ENCODE measurements around the gene LGALS9. TPM values are rescaled to one million over a fixed set of nuclear protein-coding genes. Genes with fewer than 3 reads are reported as not detected.
"Not testable (repeated sequence)": the region's sequence is repeated elsewhere in the genome, so short reads cannot be mapped to it uniquely, and the experiment has no call there.

Gene LGALS9
- total and polyA plus RNA-seq, 2 experiments from 2014 or later = 0.48 to 0.73 TPM

GRCh38 chr17:27677191-27677590, 46.2 kb downstream of the LGALS9 start:
- Histone ChIP-seq H2AFZ (no peak overlapping the region), H3K9me2 (ENCODE audit: insufficient read depth) (no peaks in the 10 kb centered on the region), H3K4me1 (ENCODE audit: insufficient read depth) (no peaks in the 10 kb centered on the region), H3K4me2 (no peak overlapping the region), H3K27me3 (ENCODE audit: insufficient read depth) (no peaks in the 10 kb centered on the region), H3K36me3 (ENCODE audit: insufficient read depth) (no peaks in the 10 kb centered on the region), H3F3A (replicated peaks; ENCODE audit: low read depth) (no peaks in the 10 kb centered on the region), H3K4me3 (no peak overlapping the region), H3K27ac (ENCODE audit: low read depth) (no peak overlapping the region), H3K79me2 (replicated peaks; ENCODE audit: insufficient read depth) (no peaks in the 10 kb centered on the region), H4K20me1 (replicated peaks; ENCODE audit: insufficient read depth) (no peaks in the 10 kb centered on the region)
- Mint-ChIP-seq H3K4me3 (no peak overlapping the region), H3K27me3 (ENCODE audit: insufficient read depth, low read depth, poor library complexity) (peaks cover 7% of the 10 kb centered on the region), H3K4me1 (no peaks in the 10 kb centered on the region; the same call in 2 of the 3 replicates), H3K36me3 (ENCODE audit: low read depth) (no peaks in the 10 kb centered on the region; the same call in 2 of the 3 replicates), H3K9me3 (peaks cover 2% of the 10 kb centered on the region; the same call in 1 of the 3 replicates), H3K27ac (no peak overlapping the region)
- ATAC-seq = no peak
- TF ChIP-seq EZH2phosphoT487 (IDR thresholded peaks at IDR 0.05; ENCODE audit: unreplicated experiment) = no peak
- no peak for TF ChIP-seq ETS1 (IDR thresholded peaks at IDR 0.05)
- no peak for TF ChIP-seq STAT1 (IDR thresholded peaks at IDR 0.05; ENCODE audit: unreplicated experiment)
- no peak for TF ChIP-seq ZNF462 (CRISPR knock-in tag; IDR thresholded peaks at IDR 0.05)
- TF ChIP-seq ZNF114 (CRISPR knock-in tag; IDR thresholded peaks at IDR 0.05) = no peak
- no peak for TF ChIP-seq JUNB (IDR thresholded peaks at IDR 0.05; ENCODE audit: unreplicated experiment)
- DNase-seq (ENCODE audit: low spot score) = no peak

GRCh38 chr17:27686322-27686721, 55.3 kb downstream of the LGALS9 start:
- not testable (repeated sequence) for H3K27ac ChIP-seq (ENCODE audit: low read depth); H3K79me2 ChIP-seq (replicated peaks; ENCODE audit: insufficient read depth); H3K4me1 Mint-ChIP-seq; H3K4me3 ChIP-seq; H3K27me3 ChIP-seq (ENCODE audit: insufficient read depth); ATAC-seq; H3K4me3 Mint-ChIP-seq; H3K36me3 Mint-ChIP-seq (ENCODE audit: low read depth); H3K36me3 ChIP-seq (ENCODE audit: insufficient read depth); H4K20me1 ChIP-seq (replicated peaks; ENCODE audit: insufficient read depth); H3K27ac Mint-ChIP-seq; DNase-seq (ENCODE audit: low spot score); H3K9me2 ChIP-seq (ENCODE audit: insufficient read depth); H3F3A ChIP-seq (replicated peaks; ENCODE audit: low read depth); H3K4me2 ChIP-seq; H3K27me3 Mint-ChIP-seq (ENCODE audit: insufficient read depth, low read depth, poor library complexity); H3K4me1 ChIP-seq (ENCODE audit: insufficient read depth); H2AFZ ChIP-seq
- peaks cover 33% of the 10 kb centered on the region for H3K9me3 Mint-ChIP-seq
